ENCODE results near the gene ADCYAP1R1.

DNA sequence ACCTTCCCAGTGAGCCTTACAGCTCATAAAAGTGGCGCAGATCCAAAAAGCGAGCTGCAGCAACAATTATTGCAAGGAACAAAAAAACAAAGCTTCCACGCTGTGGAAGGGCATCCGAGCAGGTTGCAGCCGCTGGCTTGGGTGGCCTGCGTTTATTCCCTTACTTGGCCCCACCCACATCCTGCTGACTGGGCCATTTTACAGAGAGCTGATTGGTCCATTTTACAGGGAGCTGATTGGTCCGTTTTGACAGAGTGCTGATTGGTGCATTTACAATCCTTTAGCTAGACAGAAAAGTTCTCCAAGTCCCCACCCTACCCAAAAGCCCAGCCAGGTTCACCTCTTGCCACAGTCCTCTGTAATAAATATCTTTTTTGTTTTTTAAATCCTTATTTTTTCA is 85.1 kb downstream of the ADCYAP1R1 start:
- TF ChIP-seq BHLHE40 (IDR thresholded peaks at IDR 0.05; ENCODE audit: borderline replicate concordance) (no peak), SP1 (IDR thresholded peaks at IDR 0.05) (no peak), FOXK2 (IDR thresholded peaks at IDR 0.05) (no peak), FOXA1 (IDR thresholded peaks at IDR 0.05) (no peak), HDGF (IDR thresholded peaks at IDR 0.05; ENCODE audit: borderline replicate concordance) (no peak), L3MBTL2 (conservative IDR thresholded peaks at IDR 0.05) (no peak), TARDBP (IDR thresholded peaks at IDR 0.05) (no peak), SUZ12 (IDR thresholded peaks at IDR 0.05) (no peak), ELF4 (IDR thresholded peaks at IDR 0.05) (no peak), FOXM1 (IDR thresholded peaks at IDR 0.05; ENCODE audit: borderline replicate concordance) (no peak), ZNF384 (IDR thresholded peaks at IDR 0.05) (no peak), ARNT (IDR thresholded peaks at IDR 0.05) (no peak)
- TF ChIP-seq, protein P1, sequence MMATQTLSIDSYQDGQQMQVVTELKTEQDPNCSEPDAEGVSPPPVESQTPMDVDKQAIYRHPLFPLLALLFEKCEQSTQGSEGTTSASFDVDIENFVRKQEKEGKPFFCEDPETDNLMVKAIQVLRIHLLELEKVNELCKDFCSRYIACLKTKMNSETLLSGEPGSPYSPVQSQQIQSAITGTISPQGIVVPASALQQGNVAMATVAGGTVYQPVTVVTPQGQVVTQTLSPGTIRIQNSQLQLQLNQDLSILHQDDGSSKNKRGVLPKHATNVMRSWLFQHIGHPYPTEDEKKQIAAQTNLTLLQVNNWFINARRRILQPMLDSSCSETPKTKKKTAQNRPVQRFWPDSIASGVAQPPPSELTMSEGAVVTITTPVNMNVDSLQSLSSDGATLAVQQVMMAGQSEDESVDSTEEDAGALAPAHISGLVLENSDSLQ (IDR thresholded peaks at IDR 0.05), result no peak
